ENCODE results near the gene THRB.
A peak's percentile ranks its signal among the peaks of the same experiment; 100 is the strongest.

The THRB gene

DNA sequence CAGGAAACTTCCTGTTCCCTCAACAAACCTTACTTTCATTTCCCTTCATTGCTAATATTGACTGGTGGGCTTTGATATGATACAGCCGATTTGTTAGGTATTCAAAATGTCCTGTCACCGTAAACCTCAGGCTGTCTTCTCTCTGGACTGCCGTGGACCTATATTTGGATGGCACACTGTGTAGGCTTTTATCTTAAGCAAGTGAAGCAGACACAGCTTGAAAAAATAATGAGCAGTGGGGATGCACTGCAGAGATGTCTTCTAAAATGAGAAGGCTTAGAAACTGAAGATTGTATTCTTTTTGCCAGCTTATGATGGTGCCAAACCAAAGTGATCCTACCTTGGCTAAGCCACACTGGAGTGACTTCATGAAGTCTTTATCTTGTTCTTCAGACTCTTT is 283.3 kb downstream of the THRB start:
- no peak for DNase-seq

DNA sequence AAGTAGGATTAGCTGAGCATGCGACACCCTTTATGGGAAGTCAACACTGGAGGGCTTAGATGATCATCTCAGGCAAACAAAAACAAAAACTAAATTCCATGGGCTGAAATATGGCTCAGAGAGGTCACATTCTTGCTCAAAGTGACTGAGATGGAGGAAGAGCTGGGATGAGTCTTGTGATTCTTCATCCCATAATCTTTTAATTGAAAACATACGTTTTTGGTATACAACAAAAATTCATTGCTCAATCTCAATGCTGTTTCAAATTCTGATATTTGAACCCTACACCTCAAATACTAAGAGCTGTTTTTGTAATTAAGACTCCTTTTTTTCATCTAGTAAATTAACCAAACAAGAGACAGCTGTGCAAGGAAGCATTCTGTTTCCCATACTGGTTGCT is 292.6 kb downstream of the THRB start:
- DNase-seq: no peak

DNA sequence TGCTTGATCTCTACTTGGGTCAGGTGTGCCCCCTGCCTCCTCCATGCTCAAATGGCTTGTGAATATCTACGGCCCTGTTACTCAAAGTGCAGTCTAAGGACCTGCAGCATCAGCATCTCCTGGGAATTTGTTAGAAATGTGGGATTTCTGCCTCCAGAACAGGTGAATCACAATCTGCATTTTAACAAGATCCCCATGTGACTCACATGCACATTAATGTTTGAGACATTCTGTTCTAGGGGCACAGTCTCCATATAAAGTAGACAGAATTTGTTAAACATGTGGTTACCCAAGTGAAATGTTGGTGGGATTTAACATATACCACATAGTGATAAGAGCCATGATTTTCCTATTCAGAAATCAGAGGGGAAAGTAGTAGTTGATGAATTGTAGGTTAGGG is 293.3 kb downstream of the THRB start:
- DNase-seq: no peak

DNA sequence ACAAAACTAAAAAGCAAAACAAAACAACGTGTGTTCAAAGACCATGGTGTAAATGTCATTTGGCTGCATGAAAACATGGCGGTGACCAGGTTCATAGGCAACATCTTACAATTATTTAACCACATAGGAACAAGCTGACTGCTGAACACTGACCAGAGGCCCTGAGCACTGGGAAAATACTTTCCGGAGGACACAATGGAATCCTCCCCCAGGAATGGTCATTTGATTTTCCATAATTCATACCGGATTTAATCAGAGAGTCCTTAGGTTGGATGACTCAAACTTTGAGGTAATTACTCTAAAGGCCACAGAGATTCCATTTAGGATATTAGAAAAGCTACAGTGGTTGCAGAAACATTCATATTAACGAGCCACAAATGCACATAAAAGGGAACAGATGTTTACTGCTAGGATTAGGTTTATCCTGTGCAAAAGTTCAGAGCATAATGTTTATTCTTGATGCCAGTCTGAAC is 294.8 kb downstream of the THRB start:
- no peak for DNase-seq

DNA sequence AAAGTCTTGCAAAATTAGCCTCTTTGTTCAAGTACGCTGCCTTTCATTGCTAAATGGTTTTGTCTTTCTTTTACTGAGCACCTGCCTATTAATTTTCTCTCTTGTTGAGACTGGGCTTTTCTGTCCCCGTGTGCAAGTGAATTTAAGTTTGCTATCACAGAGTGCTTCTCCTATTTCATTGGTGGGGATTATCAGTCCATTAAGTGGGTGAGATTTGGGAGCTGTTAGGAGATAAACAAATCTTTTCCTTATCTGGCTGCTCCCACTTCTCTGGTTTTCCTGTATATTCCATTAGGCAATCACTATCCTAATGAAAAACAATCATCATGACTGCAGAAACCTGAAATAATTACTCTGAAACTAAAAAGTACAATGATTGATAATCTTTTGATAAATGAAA is 295.4 kb downstream of the THRB start:
- DNase-seq: no peak

DNA sequence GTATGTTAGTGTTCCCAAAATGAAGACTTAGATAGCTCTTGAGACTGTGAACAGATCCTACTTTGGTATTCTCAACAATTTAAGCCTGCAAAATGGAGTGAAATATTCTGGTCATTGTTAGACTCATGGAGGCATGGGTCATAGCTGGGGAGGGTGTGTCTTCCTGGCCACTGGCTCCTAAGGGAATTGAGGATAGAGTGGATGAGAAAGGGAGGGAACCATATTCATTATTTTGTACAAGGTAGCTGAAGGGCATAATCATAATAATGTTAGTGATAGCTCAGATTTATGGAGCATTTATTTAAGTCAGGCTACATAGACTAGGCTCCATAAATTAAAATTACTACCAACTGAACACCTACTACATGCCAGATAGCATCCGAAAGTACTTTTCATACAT is 295.9 kb downstream of the THRB start:
- no peak for DNase-seq

DNA sequence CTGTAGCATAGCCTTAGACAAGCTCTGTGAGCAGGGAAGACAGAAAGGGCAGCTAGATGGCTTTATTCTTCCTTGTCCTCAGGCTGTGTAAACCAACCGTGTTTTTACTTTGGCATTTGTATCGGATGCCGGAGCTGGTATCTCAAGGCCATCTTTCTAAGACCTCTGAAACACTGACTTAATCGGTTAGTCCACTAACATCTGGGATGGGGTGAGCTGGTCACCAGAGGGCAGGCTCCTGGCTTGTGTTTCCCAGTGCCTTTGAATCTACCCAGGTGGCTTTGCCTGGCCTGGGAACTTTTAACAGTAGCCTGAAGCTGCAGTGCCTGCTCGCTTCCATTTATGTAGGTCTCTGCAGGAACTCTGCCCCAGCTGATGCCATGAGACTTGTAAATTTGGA is 296.8 kb downstream of the THRB start:
- no peak for DNase-seq

DNA sequence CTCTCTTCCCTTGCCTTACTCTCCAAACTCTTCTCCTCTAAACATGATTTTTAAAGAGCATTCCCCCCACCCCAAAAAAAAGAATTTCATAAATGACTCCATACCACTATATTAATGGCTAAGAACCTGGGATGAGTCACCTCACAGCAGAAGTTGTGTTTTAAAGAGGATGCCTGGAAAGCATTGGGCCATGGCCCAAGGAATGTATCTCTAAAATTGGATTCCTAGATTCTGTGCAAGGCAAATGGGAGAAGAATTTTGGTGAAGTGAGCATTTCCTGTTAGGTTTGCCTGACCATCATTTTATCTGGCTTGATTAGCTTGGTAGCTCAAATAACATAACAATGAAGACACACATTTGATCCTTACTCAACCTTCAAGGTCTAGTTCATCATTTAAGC is 298.1 kb downstream of the THRB start:
- DNase-seq: no peak

DNA sequence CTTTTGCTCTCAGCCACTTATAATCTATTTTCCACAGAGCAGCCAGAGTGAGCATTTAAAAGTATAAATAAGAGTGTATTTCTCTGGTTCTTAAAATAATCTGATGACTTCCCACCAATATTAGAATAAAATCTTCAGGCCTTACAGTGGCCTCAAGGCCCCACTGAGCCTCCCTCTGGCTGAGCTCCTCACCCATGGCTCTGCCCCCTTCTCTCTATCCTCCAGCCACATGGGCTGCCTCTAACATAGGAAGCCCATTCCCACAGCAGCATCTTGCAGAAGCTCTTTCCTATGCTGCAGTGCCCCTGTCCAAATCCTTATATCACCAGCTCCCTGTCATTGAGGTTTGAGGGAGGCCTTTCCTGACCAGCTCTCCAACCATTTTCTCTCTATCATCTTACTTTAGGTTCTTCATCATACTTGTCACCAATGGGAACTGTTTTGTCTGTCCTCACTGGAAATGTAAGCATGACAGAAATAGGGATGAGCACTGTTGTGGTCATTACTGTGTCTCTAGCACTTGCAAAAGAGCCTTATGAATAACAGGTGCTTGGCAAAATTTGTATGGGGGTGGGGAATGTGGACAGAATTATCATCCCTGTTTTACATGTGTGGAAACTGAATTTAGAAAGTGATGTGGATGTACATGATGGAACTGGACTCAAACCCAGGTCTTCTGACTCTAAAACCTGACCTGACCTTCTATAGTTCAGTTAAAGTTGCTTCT is 299.0 kb downstream of the THRB start:
- DNase-seq: no peak

DNA sequence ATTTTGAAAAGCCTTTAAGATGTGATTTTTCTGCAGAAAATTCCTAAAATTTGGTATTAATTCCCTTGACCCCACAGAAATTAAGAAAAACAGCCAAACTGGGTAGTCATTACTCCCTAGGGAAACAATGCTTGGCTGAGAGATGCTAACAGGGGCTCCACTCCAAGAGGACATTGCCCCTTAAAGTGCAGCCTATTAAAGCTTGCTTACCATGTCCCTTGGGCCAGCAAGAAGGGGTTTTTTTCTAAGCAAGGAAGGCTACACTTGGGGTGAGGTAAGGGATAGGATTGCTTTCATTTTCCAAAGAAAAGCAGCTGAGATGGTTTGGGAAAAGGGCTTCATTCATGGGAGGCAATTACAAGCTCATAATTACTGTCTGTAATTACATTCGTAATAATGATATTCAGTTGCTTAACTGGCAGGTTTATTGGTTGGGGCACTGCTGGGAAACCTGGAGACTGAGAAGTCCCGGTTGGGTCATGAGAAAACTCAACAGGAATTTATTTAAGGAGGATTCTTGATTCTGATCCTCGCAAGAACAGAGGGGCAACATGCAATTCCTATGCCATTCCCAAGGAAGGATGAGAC is 302.1 kb downstream of the THRB start:
- DNase-seq: no peak

DNA sequence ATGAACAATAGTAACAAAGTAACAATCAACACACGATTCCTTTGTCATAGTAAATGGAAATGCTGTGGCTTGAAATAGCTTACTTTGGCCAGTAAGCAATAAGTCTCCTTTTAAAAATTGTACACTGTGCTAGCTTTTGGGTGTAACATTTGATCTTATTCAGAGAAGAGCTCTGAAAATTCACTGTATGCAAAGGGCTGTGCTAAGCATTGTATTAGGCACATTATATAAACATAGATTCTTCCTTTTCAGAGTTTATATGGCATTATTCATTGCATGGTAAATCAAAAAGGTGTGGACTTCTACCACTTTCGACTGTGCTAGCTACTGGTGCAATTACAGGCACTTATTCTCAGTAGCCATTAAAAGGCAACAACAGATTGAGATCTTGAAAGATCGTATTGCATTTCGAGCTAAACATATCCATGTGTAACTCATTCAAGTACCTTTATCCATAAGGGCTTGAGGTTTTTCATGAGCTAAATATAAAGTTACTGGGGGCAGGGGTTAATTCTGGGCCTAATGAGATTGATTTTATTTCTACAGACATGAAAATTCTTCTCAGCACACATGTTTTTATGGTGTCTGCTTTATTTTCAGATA is 302.7 kb downstream of the THRB start:
- no peak for DNase-seq

DNA sequence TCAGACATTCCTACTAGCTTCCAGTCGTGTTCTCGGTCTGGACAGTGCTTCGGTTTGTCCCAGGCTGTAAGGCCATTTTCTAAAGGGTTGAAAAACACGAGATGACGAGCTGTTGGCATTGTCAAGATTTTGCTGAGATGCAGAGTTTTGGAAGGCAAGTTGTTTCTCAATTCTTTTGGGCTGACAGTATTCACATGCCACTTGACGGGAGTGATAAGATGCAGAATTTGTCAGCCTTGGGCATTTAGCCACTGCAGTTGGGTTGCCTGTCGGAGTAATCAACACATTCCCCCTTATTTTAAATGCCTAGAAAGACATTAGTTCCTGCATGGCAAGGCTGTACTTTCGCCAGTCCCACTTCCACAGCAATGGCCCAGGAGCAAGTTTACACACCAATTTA is 304.4 kb downstream of the THRB start:
- no peak for DNase-seq

DNA sequence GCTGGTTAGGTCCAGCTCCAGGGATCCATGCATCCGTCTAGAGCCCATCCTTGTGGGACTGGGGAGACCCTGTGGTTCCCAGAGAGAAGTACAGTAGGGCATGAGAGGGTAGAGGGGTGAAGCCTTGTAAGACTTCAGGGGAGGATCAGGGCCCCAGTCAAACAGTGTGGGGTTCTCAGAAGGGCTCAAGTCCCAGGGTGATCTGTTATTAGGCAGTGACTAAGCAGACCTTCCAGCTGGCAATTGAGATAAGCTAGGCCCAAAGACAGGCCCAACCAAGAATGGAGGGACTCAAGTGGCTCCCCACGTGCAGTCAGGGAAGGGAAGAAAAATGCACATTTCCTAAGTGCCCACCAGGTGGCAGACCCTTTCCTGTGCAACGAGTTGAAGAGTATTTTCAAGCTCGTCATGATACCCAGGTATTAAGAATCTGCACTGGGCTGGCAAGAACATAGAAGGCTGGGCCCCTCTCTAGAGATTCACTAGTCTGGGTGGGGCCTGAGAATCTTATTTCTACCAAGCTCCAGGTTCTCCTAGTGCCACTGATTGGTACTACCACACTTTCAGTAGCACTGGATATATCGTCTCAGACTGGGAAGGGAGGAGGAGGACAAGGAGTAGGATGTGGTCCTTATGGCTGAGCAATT is 308.8 kb downstream of the THRB start:
- peak; percentile 100 for DNase-seq

DNA sequence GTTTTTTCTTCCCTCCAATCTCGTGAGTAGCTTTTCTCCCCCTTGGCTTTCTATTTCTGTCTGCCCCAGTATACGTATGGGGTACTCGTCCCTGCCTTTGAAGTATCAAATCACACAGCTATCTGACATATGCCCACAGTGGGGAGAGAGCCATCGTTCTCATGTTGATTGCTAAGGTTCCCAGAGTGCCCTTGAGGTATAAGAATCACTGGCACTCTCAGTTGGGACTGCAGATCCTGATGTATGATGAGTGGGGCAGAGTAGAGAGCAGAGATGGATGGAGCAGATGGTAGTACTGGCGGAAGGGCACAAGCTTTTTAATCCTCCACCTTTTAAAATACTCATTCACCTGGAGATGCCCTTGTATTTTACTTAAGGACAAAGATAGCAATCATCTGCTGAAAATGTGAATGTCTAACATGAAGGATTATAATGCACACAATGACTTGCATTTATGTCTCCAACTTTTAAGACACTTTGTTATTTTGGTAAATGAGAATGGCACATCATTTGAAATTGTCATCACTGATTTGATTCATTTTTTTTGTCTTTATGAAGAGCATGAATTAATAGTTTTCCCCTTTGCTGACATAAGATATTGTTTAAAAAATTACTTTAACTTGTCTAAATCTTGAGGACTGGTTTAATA is 310.0 kb downstream of the THRB start:
- no peak for DNase-seq

DNA sequence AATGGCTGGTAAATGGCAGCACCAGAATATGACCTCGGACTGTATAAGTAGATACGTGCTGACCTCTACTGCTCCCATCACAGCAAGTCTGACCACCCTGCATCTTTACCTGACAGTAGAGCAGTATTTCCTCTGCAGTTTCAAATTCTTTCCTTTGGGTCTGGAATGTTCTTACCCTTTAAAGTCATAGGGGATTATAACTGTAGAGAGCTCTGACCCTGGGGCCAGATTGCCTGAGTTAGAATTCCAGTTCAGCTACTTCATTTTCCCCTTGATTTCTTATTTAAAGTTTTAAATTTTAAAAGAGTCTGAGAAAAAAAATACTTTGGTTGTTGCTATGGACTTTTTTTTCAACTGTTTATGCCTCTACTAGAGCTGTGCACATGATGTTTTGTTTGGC is 311.9 kb downstream of the THRB start:
- DNase-seq: no peak

DNA sequence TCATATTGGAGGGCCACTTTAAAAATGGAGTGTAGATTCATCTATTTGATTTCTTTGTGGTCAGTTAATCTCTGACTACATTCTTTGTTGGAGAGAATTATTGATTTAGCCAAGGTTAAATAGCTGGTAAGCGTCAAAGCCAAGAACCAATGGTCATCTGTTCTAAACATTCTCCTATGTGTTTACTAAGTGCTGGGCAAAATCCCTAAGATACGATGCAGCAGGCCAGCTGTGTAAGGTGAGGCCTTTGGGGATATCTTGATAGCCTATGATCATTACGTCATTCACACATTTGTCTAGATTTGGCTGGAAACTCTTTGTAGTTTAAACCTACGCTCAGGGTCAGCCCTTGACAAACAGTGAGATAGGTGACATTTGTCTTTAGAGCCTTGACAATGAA is 313.4 kb downstream of the THRB start:
- no peak for DNase-seq

DNA sequence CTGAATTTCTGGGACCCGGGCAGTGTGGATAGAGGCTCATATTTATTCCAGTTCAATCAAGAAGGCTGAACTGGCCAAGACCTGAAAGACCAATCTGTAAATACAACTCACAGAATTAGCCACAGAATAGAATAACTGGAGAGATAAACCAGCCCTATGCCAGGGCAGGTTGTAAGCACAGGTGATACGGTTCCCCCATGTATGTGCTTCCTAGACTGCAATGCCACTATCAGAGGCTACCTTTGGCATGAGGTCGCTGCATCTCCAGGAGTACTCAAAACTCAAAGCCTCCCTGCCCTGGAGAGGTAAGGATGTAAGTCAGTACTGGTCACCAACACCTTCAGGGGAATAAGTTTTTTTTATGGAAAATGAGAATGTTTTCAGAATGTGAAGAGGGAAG is 314.0 kb downstream of the THRB start:
- no peak for DNase-seq

DNA sequence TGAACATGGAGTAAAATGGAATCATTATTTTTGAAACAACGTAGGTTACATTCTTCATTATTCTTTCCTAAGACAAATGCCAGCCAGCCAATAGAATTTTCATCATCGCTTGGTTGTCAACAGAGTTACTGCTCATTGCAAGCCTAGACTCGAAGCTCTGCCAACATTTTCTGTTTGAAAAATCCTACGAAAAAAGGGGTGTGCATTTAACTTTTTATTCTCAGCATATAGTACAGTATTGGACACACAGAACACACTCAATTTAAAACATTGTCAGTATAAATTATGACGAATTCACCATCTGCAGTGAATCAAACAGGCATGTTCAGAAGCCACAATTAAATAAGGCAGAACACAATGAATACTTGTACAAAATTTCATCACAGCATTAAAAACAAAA is 317.4 kb downstream of the THRB start:
- no peak for DNase-seq

DNA sequence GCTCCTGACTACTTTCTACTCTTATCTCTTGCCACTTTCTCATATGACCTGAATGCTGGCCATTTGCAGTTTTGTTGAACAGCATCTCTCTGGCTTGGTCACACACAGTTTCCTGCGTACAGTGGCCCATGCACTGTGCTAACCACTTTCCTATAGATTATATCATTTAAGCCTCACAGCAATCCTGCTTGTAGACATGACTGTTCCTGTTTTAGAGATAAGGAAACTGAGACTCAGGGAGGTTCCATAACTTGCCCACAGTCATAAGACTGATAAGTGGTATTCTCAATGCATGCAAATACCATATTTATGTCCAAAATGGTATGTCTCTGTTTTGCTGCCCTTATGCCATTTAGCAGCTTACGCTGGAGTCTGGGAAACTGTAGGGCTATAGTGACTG is 320.0 kb downstream of the THRB start:
- DNase-seq: peak; percentile 75

DNA sequence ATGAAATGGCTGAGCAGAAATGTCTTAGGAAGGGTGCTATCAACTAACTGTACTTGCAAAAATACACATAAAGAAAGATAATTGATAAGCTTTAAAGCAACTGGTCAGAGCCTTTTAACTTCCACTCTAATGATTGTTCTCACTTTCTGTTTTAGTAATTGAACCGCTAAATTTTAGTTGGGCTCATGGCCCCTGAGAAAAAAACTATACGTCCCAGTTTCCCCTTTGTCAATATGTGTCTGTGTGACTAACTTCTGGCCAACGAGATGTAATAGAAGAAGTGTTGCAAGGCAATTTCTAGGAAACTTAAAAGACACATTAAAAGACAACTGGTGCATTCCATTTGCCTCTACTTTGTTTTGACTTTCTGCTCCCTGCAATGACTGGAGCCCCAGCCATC is 325.7 kb downstream of the THRB start:
- DNase-seq: no peak

DNA sequence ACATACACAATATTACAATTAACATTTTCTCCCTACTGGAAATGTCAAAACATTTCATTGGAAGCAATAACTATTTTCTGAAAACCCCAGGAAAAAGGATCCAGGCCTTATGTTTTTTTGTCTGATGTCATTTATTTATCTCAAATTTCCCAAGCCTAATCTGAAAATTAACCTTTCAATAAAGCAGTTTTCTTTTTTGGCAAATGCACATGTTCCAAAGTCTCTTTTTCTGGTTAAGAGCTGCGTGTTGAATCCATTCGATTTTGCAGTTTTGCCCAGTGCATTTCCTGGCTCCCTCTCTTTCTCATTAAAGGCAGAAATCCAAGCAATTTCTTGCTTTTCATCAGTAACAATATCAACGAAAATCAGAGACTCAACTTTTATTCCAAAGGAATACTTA is 327.2 kb downstream of the THRB start:
- no peak for DNase-seq

DNA sequence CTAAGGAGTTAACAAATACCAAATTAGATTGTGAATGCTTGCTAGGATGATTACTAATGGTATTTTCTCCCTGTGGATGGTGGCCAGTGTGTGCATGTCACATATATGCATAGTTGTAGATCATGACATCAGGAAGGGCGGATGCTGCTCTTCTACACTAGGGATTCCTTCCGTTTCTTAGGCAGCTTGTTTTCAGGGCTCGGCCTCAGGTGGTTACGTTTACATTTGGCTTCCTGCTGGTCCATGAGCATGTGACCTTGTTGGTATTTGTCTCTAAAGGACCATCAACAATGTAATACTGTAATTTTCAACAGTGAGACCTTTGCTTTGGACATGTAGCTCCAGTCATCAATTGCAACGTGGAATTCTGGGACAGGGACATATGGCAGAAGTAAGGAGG is 328.1 kb downstream of the THRB start:
- no peak for DNase-seq

DNA sequence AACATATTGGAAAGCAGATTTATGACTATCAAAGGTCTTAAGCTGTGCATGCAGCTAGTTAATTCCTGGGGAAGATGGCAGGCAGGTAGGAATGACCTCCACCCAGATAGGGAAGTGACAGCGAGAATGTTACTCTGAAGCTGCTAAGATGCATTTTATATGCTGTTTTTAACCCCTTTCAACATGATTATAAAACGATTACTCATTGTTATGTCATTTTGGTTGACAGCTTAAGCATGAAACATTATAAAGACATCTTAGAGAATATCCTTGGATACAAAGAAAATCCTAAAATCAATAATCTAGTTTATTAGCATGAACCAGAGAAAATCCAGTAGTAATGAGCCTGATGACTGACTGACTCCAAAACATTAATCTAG is 329.1 kb downstream of the THRB start:
- no peak for DNase-seq

Data from hematopoietic multipotent progenitor cell treated with erythropoietin and hydrocortisone succinate and interleukin-3 and kit ligand, for 8 days (in vitro differentiated cells).